Measurements from ENCODE around the gene RALGPS1. TPM values are rescaled to one million over a fixed set of nuclear protein-coding genes. Genes with fewer than 3 reads are reported as not detected.
"Not testable (repeated sequence)": the region's sequence is repeated elsewhere in the genome, so short reads cannot be mapped to it uniquely, and the experiment has no call there.

RALGPS1 gene
- total RNA-seq, 1 donor from 2014 or later = 21.1 TPM

DNA sequence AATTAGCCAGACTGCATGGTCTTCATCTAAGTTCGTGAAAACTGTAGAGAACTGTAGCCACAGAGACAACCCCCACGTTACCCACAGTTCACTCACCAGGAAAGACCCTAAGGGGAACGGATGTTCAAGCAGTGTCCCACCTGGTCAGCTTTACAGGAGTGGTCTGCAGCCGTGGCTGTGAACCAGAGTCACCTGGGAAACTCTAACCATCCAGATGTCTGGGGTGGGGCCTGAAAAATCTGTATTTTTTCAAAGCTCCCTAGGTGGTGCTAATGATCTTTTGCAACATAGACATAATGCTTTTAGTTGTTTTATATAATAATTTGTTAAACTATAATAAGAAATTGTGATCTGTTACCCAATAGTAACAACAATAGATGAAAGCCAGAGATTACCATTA is 255.5 kb downstream of the RALGPS1 start:
- intact Hi-C loops (cut with micrococcal nuclease) = no loop called here
- ATAC-seq (no peak), DNase-seq (no peak)

- intact Hi-C loops (cut with micrococcal nuclease) = no loop called here
- ATAC-seq = no peak
- no peak for DNase-seq
Measured at GRCh38 chr9:127170652-127171051, 256.1 kb downstream of the RALGPS1 start.

- ATAC-seq; intact Hi-C loops (cut with micrococcal nuclease); DNase-seq: not testable (repeated sequence)
Measured at GRCh38 chr9:127171348-127171747, 256.8 kb downstream of the RALGPS1 start.

DNA sequence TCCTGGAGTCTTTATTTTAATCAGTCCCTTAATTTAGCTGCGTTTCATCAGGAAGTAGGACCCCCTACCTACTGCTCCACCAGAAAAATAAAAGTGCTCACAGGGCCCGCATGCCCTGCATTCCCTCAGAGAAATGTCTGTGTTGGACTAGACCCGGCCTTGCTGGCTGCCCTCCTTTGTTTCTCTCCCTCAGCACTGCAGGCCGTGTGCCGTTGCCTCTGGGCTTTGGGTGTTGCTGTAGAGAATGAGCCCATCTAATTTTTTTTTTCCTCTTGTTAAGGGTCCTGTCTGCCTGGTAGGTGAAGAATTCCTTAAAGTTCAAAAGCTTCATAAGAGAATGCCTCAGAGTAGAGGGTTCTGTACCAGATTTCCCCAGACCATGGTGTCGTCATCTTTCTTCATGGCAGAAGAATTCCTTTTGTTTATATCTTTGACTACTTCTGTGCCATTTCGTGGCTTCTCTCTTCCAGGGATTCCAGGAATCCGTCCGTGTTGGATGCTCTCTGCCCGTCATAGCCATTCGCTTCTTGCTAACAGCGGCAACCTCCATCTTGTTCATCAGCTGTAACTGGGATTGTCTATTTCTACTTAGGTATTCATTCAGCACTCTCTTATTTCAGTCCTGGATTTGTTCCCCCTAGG is 257.6 kb downstream of the RALGPS1 start:
- intact Hi-C loops (cut with micrococcal nuclease) = no loop called here
- no peak for ATAC-seq

GRCh38 chr9:127173063-127173462 is 258.5 kb downstream of the RALGPS1 start:
- no peak for DNase-seq
- intact Hi-C loops (cut with micrococcal nuclease) = no loop called here
- ATAC-seq = no peak

More for the DNA sequence above, 257.6 kb downstream of the RALGPS1 start:
- no peak for DNase-seq

GRCh38 chr9:127174386-127175318 is 260.1 kb downstream of the RALGPS1 start:
- ATAC-seq (peak; percentile 5), DNase-seq (no peak)
- intact Hi-C loops (cut with micrococcal nuclease) = no loop called here

DNA sequence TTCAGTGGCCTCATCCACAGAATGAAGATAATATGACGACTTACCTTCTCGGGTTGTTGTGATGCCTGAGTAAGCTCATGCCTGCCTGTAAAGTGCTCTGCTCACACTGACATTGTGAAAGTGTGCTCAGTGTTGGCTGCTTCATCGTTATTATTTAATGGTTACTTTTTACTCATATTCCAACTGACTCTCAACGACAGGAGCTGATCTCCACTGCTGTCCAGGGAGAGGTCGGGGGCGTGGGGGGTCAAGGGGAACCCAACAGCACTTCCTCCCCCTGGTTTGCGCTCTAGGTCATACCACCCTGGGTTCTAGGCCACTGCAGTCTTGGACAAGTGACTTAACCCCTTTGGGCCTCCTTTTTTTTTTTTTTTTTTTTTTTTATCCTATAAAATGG is 260.7 kb downstream of the RALGPS1 start:
- intact Hi-C loops (cut with micrococcal nuclease) = no loop called here
- ATAC-seq (no peak), DNase-seq (no peak)

- DNase-seq (no peak), ATAC-seq (peak; percentile 16)
- intact Hi-C loops (cut with micrococcal nuclease) = no loop called here
Measured at GRCh38 chr9:127175764-127176163, 261.2 kb downstream of the RALGPS1 start.

GRCh38 chr9:127176631-127177030 is 262.0 kb downstream of the RALGPS1 start:
- ATAC-seq (no peak), DNase-seq (no peak)
- intact Hi-C loops (cut with micrococcal nuclease) = no loop called here

- no peak for ATAC-seq
- DNase-seq = no peak
- intact Hi-C loops (cut with micrococcal nuclease) = no loop called here
Measured at GRCh38 chr9:127177231-127177630, 262.6 kb downstream of the RALGPS1 start.

DNA sequence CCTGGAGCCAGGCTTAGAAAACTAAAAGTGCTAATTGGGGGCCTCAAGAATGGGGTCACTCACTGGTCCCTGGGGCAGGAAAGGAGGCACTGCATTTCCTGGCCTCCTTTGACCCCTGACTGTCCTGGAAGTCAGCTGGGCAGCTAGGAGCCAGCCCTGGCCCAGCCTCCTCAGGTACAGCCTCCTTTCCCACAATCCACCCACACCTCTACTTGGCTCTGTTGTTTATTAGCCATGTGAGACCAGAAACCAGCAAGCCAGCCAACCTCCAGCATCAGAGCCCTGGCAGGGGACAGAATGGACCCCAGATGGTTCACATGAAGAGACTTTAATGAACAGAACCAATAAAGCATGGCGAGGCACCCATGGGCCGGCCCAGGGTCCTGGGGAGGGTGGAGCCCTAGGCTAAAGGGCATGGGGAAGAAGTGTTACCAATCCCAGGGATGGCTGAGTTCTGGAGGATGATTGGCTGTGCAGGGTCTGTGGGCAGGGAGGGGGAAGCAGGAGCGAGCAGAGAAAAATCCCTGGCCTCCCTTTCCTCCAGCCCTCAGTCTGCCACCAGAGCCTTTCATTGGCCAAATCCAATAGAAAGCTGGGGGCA is 263.2 kb downstream of the RALGPS1 start:
- intact Hi-C loops (cut with micrococcal nuclease) = no loop called here
- DNase-seq (no peak), ATAC-seq (no peak)

- ATAC-seq = peak; percentile 9
- DNase-seq = no peak
- intact Hi-C loops (cut with micrococcal nuclease) = no loop called here
Measured at GRCh38 chr9:127178686-127179632, 264.4 kb downstream of the RALGPS1 start.

- intact Hi-C loops (cut with micrococcal nuclease) = no loop called here
- ATAC-seq = no peak
- no peak for DNase-seq
Measured at GRCh38 chr9:127179633-127180441, 265.3 kb downstream of the RALGPS1 start.

GRCh38 chr9:127180457-127181314 is 266.1 kb downstream of the RALGPS1 start:
- DNase-seq (no peak), ATAC-seq (no peak)
- intact Hi-C loops (cut with micrococcal nuclease) = no loop called here

- DNase-seq (no peak), ATAC-seq (no peak)
- intact Hi-C loops (cut with micrococcal nuclease) = no loop called here
Measured at GRCh38 chr9:127181315-127181580, 266.7 kb downstream of the RALGPS1 start.

DNA sequence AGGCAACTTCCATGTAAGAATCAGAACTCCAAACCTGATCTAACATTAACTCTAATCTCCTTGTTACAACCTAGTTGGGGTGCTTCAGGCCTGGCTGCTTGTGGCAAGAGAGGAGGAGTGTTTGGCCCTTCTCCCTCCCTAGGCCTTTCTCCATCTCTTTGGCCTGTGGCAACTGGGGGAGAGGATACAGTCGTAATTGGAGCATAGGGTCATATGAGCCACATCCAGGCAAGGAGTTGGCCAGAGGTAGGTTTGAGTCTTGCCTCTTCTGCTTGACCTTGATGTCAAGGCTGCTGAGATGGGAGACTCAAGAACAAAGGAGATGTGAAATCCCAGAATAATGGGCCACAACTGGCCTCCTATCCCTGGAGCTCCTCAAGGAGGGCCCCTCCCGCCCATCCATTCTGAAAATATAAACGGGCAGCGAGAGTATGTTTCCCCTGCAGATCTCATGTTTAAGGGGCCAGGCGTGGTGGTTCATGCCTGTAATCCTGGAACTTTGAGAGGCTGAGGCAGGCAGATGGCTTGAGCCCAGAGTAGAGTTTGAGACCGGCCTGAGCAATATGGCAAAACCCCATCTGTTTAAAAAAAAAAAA is 267.1 kb downstream of the RALGPS1 start:
- DNase-seq (no peak), ATAC-seq (no peak)
- intact Hi-C loops (cut with micrococcal nuclease) = no loop called here

All from left ventricle myocardium superior (tissue), 1 donor.